WTC11 (cell line): ENCODE measurements around the gene TXNDC2.

ENCODE experiments used
- CREB1 ChIP-seq: sonication (generic); formaldehyde crosslinking; IDR thresholded peaks from 2 replicates; pipeline ENCODE4 v1.8.0; 2023; ENCODE audit warnings: mild to moderate bottlenecking, missing genetic modification reagents
- CTCF ChIP-seq: fragments of 200-600 bp; IDR thresholded peaks from 2 replicates; pipeline ENCODE4 v1.8.0; 2022; ENCODE audit warnings: antibody characterized with exemption
- E2F1 ChIP-seq: sonication (generic); formaldehyde crosslinking; IDR thresholded peaks from 2 replicates; pipeline ENCODE4 v1.8.0; 2022; ENCODE audit warnings: mild to moderate bottlenecking, missing genetic modification reagents
- EMX1 ChIP-seq: fragments of 250-450 bp; sonication (Bioruptor Pico); IDR thresholded peaks from 2 replicates; pipeline ENCODE4 v1.8.0; 2021; ENCODE audit warnings: mild to moderate bottlenecking
- MYBL2 ChIP-seq: sonication (generic); formaldehyde crosslinking; IDR thresholded peaks from 2 replicates; pipeline ENCODE4 v1.8.1; 2023; ENCODE audit warnings: mild to moderate bottlenecking, moderate library complexity, missing genetic modification reagents
- NFATC4 ChIP-seq: fragments of 250-450 bp; sonication (Bioruptor Pico); IDR thresholded peaks from 2 replicates; pipeline ENCODE4 v1.9.0; 2021; ENCODE audit warnings: mild to moderate bottlenecking
- NR3C1 ChIP-seq: sonication (generic); formaldehyde crosslinking; conservative IDR thresholded peaks from 2 replicates; pipeline ENCODE4 v1.8.1; 2023; ENCODE audit warnings: low read depth, mild to moderate bottlenecking, missing genetic modification reagents
- SMAD3 ChIP-seq: sonication (generic); formaldehyde crosslinking; IDR thresholded peaks from 2 replicates; pipeline ENCODE4 v1.8.0; 2022; ENCODE audit warnings: missing genetic modification reagents, mild to moderate bottlenecking, borderline replicate concordance
- SP1 ChIP-seq: sonication (generic); formaldehyde crosslinking; conservative IDR thresholded peaks from 2 replicates; pipeline ENCODE4 v1.8.1; 2022; ENCODE audit warnings: missing genetic modification reagents
- ZNF423 ChIP-seq: fragments of 250-450 bp; sonication (Bioruptor Pico); IDR thresholded peaks from 2 replicates; pipeline ENCODE4 v2.1.2; 2022; ENCODE audit warnings: mild to moderate bottlenecking, moderate library complexity
- ZNF671 ChIP-seq: fragments of 250-450 bp; sonication (Bioruptor Pico); IDR thresholded peaks from 2 replicates; pipeline ENCODE4 v1.8.0; 2021; ENCODE audit warnings: mild to moderate bottlenecking
- TF ChIP-seq, protein P1 (sequence below): sonication (generic); formaldehyde crosslinking; IDR thresholded peaks from 2 replicates; pipeline ENCODE4 v1.8.0; 2022; ENCODE audit warnings: mild to moderate bottlenecking, missing genetic modification reagents
- TF ChIP-seq, protein P2 (sequence below): sonication (generic); formaldehyde crosslinking; IDR thresholded peaks from 2 replicates; pipeline ENCODE4 v1.8.0; 2022; ENCODE audit warnings: mild to moderate bottlenecking, missing genetic modification reagents
- TF ChIP-seq, protein P3 (sequence below): sonication (generic); formaldehyde crosslinking; conservative IDR thresholded peaks from 2 replicates; pipeline ENCODE4 v1.8.1; 2022; ENCODE audit warnings: mild to moderate bottlenecking, missing genetic modification reagents

DNA sequence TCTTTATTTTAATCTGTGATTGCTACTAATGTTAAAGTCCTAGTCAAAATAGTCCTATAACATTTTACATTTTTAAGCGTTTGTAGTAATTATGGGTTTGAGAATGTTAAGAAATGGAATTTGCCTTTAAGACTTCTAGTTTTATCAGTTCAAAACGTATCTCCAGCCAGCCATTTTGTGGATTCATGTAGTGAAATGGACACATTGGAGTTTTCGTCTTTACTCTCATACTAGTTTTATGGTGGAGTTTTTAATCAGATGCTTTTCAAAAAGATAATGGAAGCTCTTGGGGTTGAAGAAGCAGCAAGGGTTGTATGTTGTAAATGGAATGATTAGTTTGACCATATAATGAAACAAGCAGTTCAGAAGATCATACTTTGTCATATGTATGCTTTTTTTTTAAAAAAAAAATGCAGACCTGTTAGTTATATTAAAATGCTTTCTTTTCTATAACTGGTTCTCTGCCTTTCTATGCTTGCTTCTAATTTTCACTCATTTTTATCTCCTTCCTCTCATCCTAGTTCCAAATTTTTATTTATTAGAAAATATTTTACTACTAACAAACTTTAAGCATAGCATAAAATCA lies 44.6 kb downstream of the TXNDC2 start:
- TF ChIP-seq NR3C1 (CRISPR knock-in tag), result no peak
- TF ChIP-seq ZNF423 (CRISPR knock-in tag), result no peak
- TF ChIP-seq, protein P1, sequence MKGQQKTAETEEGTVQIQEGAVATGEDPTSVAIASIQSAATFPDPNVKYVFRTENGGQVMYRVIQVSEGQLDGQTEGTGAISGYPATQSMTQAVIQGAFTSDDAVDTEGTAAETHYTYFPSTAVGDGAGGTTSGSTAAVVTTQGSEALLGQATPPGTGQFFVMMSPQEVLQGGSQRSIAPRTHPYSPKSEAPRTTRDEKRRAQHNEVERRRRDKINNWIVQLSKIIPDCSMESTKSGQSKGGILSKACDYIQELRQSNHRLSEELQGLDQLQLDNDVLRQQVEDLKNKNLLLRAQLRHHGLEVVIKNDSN (CRISPR knock-in tag), result no peak
- TF ChIP-seq ZNF671 (CRISPR knock-in tag), result no peak
- TF ChIP-seq, protein P2, sequence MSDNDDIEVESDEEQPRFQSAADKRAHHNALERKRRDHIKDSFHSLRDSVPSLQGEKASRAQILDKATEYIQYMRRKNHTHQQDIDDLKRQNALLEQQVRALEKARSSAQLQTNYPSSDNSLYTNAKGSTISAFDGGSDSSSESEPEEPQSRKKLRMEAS, result no peak
- no peak for TF ChIP-seq CTCF
- no peak for TF ChIP-seq SP1
- TF ChIP-seq, protein P3, sequence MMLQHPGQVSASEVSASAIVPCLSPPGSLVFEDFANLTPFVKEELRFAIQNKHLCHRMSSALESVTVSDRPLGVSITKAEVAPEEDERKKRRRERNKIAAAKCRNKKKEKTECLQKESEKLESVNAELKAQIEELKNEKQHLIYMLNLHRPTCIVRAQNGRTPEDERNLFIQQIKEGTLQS (CRISPR knock-in tag), result no peak
- no peak for TF ChIP-seq E2F1 (CRISPR knock-in tag)
- no peak for TF ChIP-seq CREB1 (CRISPR knock-in tag)
- no peak for TF ChIP-seq SMAD3 (CRISPR knock-in tag)
- TF ChIP-seq EMX1, result no peak
- TF ChIP-seq NFATC4, result no peak
- TF ChIP-seq MYBL2 (CRISPR knock-in tag), result no peak
